Measurements from ENCODE around the gene IARS2. TPM values are rescaled to one million over a fixed set of nuclear protein-coding genes. Genes with fewer than 3 reads are reported as not detected.

The IARS2 gene
- total RNA-seq, 1 donor, result 89.4 TPM

DNA sequence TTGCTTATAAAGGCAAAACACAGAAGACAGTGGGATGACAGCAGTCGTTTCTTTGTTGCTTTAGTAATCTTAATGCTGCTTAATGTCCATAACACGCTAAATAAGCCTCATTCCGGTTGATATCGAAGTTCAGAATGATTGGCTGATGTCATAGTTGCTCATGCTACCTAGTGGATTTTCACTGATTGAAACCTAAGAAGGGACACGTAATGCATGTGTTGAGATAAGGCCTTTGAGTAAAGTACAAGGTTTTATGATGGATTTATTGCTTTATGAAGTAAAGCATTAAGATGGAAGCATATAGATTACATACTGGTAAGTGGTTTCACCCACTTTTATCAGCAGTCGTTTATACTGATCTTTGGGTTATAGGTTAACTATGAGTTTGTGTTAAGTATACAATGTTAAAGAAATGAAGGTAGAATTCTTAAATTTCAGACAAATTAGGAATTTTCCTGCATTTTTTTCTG lies 25.1 kb downstream of the IARS2 start:
- no peak for DNase-seq (ENCODE audit: low read depth)
- H3K4me3 ChIP-seq (ENCODE audit: low read depth, low read length), result no peak overlapping the region
- TF ChIP-seq, protein P1, sequence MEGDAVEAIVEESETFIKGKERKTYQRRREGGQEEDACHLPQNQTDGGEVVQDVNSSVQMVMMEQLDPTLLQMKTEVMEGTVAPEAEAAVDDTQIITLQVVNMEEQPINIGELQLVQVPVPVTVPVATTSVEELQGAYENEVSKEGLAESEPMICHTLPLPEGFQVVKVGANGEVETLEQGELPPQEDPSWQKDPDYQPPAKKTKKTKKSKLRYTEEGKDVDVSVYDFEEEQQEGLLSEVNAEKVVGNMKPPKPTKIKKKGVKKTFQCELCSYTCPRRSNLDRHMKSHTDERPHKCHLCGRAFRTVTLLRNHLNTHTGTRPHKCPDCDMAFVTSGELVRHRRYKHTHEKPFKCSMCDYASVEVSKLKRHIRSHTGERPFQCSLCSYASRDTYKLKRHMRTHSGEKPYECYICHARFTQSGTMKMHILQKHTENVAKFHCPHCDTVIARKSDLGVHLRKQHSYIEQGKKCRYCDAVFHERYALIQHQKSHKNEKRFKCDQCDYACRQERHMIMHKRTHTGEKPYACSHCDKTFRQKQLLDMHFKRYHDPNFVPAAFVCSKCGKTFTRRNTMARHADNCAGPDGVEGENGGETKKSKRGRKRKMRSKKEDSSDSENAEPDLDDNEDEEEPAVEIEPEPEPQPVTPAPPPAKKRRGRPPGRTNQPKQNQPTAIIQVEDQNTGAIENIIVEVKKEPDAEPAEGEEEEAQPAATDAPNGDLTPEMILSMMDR (IDR thresholded peaks at IDR 0.05; ENCODE audit: insufficient read depth, low read length), result no peak

DNA sequence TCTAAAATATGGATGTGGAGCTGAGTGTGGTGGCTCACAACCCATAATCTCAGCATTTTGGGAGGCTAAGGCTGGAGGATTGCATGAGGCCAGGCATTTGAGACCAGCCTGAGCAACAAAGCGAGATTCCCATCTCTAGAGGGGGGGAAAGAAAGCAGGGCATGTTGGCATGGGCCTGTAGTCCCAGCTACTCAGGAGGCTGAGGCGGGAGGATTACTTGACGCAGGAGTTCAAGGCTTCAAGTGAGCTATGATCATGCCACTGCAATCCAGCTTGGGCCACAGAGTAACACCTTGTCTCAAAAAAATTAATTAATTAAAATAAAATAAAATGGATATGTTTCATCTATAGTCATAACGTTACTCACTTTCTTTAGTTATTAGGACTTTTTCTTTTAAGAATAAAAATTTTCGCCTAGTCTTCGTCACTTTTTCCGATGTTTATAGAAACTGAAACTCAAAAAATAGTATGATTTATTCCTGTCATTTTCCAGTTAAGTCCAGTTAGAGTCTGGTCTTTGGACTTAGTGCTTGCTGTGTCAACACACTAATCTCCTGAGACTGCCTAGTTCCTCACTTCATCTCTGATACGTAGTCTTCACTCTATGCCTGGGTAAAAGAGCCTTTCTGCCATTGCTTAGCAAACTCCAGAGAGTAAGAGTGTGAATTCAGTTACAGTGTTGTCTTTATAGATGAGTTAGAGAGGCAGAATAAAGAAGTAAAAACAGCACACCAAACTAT lies 28.0 kb downstream of the IARS2 start:
- DNase-seq (ENCODE audit: low read depth), result no peak
- TF ChIP-seq, protein P1 (IDR thresholded peaks at IDR 0.05; ENCODE audit: insufficient read depth, low read length), result no peak
- H3K4me3 ChIP-seq (ENCODE audit: low read depth, low read length), result no peak overlapping the region

DNA sequence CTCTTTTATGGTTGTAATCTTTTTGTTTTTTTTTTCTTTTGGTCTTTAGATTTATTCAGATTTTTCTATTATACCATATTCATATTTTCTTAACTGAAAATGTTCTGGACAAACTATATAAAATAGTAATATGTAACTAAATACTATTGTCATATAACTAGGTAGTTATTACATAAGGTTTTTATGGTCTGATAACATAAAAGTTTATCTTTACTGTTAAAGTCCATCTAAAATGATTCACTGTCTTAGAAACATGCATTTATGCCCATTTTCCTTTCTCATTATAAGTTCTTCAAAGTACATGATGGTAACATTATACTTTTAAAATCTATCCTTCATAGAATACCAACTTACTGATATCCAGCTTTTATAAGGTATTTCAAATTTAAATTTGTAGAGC lies 29.1 kb downstream of the IARS2 start:
- H3K4me3 ChIP-seq (ENCODE audit: low read depth, low read length), result no peak overlapping the region
- DNase-seq (ENCODE audit: low read depth), result no peak
- TF ChIP-seq, protein P1 (IDR thresholded peaks at IDR 0.05; ENCODE audit: insufficient read depth, low read length), result no peak

DNA sequence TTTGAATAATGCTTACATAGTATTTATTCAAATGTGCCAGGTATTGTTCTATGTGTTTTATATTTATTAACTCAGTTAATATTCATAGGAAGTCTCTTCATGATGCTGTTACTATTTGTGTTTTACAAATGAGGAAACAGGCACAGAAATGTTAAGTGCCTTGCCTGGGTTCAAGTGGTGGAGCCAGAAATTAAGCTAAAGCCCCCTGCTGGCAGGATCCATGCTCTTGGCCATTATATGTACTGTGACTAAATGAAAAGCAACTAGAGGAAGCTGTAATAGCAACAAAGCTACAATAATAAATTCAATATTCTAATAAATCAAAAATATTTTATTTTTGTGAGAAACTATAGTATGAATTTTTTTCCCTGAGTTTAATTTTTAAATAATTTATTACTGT lies 30.0 kb downstream of the IARS2 start:
- TF ChIP-seq, protein P1 (IDR thresholded peaks at IDR 0.05; ENCODE audit: insufficient read depth, low read length), result peak; percentile 44
- DNase-seq (ENCODE audit: low read depth), result peak; percentile 6
- no peak overlapping the region for H3K4me3 ChIP-seq (ENCODE audit: low read depth, low read length)

DNA sequence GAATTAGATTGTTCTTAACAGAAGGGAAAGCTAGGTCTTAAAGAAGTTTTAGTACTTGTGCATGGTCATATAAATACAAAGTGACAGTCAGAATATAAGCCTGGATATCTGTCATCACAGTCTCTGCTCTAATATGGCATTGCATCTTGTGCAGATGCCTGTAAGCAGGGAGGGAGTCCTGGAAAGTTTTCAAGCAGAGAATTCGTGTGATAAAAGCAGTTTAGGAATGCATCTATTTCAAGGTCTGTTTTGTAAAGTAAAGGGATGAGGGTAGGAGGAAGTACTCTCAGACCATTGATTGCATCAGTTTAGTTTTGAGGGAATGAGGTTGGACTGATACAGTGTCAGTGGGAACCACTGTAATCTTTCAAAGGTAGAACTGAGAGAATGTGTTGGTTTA lies 30.6 kb downstream of the IARS2 start:
- no peak overlapping the region for H3K4me3 ChIP-seq (ENCODE audit: low read depth, low read length)
- TF ChIP-seq, protein P1 (IDR thresholded peaks at IDR 0.05; ENCODE audit: insufficient read depth, low read length), result no peak
- DNase-seq (ENCODE audit: low read depth), result peak; percentile 77

DNA sequence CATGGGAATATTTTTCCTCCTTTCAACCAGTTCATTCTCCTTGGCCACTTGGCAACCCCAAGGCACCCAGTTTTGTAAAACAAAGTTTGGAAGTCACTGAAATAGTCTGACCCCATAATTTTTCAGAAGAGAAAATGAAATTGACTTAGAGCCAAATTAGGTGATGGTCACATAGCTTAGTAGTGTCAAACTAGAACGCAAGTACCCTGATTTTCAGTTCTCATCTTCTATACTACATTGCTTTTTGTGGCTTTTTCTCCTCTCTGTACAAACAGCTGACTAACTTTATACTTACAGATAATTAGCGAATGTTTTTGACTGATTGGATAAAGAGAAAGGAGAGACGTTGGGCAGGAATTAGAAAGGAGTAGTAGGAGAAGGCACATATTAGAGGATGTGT lies 33.1 kb downstream of the IARS2 start:
- DNase-seq (ENCODE audit: low read depth), result no peak
- H3K4me3 ChIP-seq (ENCODE audit: low read depth, low read length), result no peak overlapping the region
- TF ChIP-seq, protein P1 (IDR thresholded peaks at IDR 0.05; ENCODE audit: insufficient read depth, low read length), result no peak
